ENCODE results near the gene ATAD3B.
A peak's percentile ranks its signal among the peaks of the same experiment; 100 is the strongest.
"Not testable (repeated sequence)": the region's sequence is repeated elsewhere in the genome, so short reads cannot be mapped to it uniquely, and the experiment has no call there.

Gene ATAD3B

DNA sequence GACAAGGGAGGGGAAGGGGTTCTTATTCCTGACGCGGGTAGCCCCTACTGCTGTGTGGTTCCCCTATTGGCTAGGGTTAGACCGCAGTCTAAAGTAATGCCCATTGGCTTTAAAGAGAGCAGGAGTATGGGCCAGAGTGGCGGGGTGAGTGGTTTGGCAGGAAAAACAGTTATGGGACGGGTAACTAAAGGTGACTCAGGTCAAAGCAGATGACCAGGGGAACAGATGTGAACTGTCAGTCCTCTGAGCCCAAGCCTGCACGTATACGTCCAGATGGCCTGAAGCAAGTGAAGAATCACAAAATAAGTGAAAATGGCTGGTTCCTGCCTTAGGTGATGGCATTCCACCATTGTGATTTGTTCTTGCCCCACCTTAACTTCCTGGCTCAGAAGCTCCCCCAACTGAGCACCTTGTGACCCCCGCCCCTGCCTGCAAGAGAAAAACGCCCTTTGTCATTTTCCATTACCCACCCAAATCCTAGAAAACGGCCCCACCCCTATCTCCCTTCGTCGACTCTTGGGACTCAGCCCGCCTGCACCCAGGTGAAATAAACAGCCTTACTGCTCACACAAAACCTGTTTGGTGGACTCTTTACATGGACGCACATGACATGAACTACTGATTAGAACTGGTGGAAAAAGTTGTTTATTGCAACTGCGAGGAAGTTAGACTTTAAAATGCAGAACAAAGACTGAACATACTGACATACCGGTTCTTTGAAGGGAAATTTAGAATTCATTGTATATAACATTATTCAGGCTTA lies 758 bp upstream of the ATAD3B start:
- H3K27ac ChIP-seq (ENCODE audit: low read depth, low read length): no peak overlapping the region; the same call in 1 of the 2 replicates
- H3K36me3 ChIP-seq (ENCODE audit: control insufficient read depth, insufficient read depth, low read length): no peaks in the 10 kb centered on the region; the same call in 1 of the 2 replicates
- H3K4me3 ChIP-seq (ENCODE audit: low read depth, low read length): peak overlapping the region; percentile 86
- H3K4me1 ChIP-seq (ENCODE audit: control insufficient read depth, insufficient read depth, low read length): no peaks in the 10 kb centered on the region
- H3K27me3 ChIP-seq (ENCODE audit: control insufficient read depth, insufficient read depth, low read length): no peaks in the 10 kb centered on the region
- H3K9me3 ChIP-seq (ENCODE audit: control insufficient read depth, insufficient read depth, low read depth, low read length): no peaks in the 10 kb centered on the region
- H3K9ac ChIP-seq (ENCODE audit: low read length): peak overlapping the region; percentile 81

DNA sequence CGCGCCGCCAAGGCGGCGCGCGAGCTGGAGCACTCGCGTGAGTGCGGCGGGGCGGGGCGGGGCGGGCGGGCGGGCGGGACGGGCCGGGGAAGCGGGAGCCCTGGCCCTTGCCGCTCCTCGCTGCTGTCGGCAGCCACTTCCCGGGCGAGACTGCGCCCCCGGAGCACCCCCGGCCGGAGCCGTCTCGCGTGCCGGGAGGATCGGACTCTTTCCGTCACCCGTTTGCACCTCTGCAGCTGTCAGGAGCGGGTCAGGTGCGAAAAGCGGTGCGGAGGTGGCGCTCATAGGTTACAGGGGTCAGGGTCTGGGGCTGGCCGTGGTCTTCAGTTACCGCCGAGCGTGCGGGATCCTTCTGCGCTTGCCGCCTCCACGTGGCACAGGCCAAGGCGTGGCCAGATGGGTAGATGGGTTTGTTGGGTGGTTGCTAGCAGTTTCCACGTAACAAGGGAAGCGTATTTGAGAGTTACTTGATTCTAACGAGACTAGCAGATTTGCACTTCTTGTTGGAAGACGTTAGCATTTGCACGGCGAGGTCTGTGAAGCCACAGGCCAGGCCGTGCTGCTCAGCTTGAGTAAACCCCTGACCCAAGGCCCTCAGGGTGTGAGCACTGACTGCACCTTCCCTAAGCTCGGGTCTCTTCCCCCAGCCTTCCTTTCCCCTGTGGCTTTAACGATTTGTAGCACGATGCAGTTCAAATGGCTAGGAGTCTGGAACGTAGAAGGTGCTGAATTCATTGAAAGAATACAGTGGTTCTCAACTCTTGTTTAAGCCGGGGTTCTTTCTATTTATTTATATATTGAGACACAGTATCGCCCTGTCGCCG lies 700 bp downstream of the ATAD3B start:
- H3K9me3 ChIP-seq (ENCODE audit: control insufficient read depth, insufficient read depth, low read depth, low read length); H3K27me3 ChIP-seq (ENCODE audit: control insufficient read depth, insufficient read depth, low read length); H3K4me1 ChIP-seq (ENCODE audit: control insufficient read depth, insufficient read depth, low read length); H3K36me3 ChIP-seq (ENCODE audit: control insufficient read depth, insufficient read depth, low read length); H3K27ac ChIP-seq (ENCODE audit: low read depth, low read length): not testable (repeated sequence)
- Histone ChIP-seq H3K4me3 (ENCODE audit: low read depth, low read length) (peak overlapping the region; percentile 72), H3K9ac (ENCODE audit: low read length) (peak overlapping the region; percentile 81)

DNA sequence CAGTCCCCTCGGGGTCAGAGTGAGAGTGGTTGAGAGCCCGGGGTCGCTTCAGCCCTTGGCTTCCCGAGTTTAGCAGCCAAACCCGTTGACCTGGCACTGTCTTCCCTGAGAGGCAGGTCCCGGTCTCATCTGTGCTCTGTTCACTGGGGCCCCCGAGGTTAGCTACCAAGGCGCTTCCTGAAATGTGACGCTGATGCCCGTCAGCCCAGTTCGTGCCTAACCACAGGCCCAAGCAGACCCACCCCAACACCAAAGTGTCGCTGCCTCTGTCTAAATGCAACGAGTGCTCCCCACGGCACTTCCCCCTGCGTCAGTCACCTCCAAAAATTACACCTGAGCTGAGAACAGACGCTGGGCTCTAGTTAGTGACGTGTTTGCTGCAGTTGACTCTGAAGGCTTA lies 4.4 kb downstream of the ATAD3B start:
- H3K9me3 ChIP-seq (ENCODE audit: control insufficient read depth, insufficient read depth, low read depth, low read length); H3K9ac ChIP-seq (ENCODE audit: low read length); H3K27me3 ChIP-seq (ENCODE audit: control insufficient read depth, insufficient read depth, low read length); H3K4me3 ChIP-seq (ENCODE audit: low read depth, low read length); H3K27ac ChIP-seq (ENCODE audit: low read depth, low read length); H3K4me1 ChIP-seq (ENCODE audit: control insufficient read depth, insufficient read depth, low read length): not testable (repeated sequence)
- peaks cover 32% of the 10 kb centered on the region for H3K36me3 ChIP-seq (ENCODE audit: control insufficient read depth, insufficient read depth, low read length)

DNA sequence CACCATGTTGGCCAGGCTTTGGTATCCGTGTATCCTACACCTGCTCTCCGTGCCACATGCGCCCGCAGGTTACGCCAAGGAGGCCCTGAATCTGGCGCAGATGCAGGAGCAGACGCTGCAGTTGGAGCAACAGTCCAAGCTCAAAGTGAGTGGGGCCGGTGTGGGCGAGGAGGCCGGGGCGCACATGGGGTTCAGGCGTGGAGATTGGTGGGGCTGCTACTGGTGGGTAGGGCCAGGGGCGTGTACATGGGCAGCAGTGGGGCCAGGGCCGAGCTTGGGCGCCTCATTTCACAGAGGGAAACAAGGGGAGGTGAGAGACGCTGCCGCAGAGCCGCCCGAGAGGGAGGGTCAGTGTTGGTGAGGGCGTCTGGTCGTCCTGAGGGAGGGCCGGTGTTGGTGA lies 5.6 kb downstream of the ATAD3B start:
- no peaks in the 10 kb centered on the region for H3K9me3 ChIP-seq (ENCODE audit: control insufficient read depth, insufficient read depth, low read depth, low read length)
- no peaks in the 10 kb centered on the region for H3K27me3 ChIP-seq (ENCODE audit: control insufficient read depth, insufficient read depth, low read length)
- peaks cover 38% of the 10 kb centered on the region for H3K36me3 ChIP-seq (ENCODE audit: control insufficient read depth, insufficient read depth, low read length)

DNA sequence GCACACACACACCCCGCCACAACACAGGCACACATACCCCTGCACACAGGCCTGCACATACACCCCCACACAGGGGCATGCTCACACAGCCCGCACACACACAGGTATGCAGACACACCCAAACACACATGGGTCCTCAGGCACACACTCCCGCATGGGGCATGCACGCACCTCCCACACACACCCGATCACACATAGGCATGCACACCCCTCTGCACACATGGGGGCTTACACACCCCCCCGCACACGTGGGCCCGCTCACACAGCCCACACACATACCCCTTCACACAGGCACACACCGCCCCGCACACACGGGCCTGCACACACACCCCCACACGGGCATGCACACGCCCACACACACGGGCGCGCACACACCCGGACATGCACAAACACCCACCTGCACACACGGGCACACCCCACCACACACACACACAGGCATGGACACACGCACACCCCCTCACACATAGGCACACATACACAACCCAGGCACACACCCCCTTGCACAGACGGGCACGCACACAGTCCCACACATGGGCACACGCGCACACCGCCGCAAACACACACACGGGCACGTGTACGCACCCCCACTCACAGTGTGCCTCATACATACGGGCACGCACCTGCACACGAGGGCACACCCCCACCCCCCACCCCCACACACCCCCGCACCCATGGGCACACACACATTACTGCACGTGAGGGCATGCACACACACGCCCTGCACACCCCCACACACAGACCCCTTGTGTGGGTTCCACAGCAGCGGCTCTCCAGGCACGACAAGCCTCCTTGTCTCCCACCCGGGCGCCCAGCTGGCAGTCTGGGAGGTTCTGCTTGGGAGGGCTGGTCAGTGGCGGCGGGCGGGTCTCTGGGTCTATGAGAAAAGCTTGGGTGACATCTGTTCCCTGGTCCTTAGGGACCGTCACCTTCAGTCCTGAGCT lies 8.3 kb downstream of the ATAD3B start:
- Histone ChIP-seq H3K27me3 (ENCODE audit: control insufficient read depth, insufficient read depth, low read length) (no peaks in the 10 kb centered on the region), H3K9me3 (ENCODE audit: control insufficient read depth, insufficient read depth, low read depth, low read length) (no peaks in the 10 kb centered on the region), H3K4me1 (ENCODE audit: control insufficient read depth, insufficient read depth, low read length) (no peaks in the 10 kb centered on the region), H3K27ac (ENCODE audit: low read depth, low read length) (no peak overlapping the region), H3K9ac (ENCODE audit: low read length) (no peak overlapping the region), H3K36me3 (ENCODE audit: control insufficient read depth, insufficient read depth, low read length) (peaks cover 63% of the 10 kb centered on the region), H3K4me3 (ENCODE audit: low read depth, low read length) (no peak overlapping the region)

More for the DNA sequence above, 5.6 kb downstream of the ATAD3B start:
- no peaks in the 10 kb centered on the region for H3K4me1 ChIP-seq (ENCODE audit: control insufficient read depth, insufficient read depth, low read length)
- no peak overlapping the region for H3K4me3 ChIP-seq (ENCODE audit: low read depth, low read length)
- H3K27ac ChIP-seq (ENCODE audit: low read depth, low read length): no peak overlapping the region
- H3K9ac ChIP-seq (ENCODE audit: low read length): no peak overlapping the region

DNA sequence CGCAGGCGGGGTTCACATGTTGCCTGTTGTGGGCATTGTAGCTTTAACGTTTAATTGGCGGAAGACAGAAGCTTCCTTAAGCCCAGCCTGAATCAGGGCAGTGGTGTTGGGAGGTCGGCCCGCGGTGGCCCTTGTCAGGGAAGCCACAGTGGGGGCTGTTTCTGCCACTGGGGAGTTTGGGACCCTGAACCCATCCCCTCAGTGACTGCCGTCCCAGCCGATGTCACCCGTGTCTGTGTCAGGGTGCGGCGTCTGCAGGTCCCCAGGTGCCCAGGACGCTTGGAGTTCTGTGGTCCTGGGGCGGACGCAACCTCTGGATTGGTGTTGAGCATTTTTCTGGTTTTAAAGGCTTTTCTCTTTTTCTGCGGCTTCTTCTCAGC lies 8.9 kb downstream of the ATAD3B start:
- not testable (repeated sequence) for H3K4me3 ChIP-seq (ENCODE audit: low read depth, low read length); H3K27me3 ChIP-seq (ENCODE audit: control insufficient read depth, insufficient read depth, low read length); H3K9me3 ChIP-seq (ENCODE audit: control insufficient read depth, insufficient read depth, low read depth, low read length); H3K9ac ChIP-seq (ENCODE audit: low read length); H3K4me1 ChIP-seq (ENCODE audit: control insufficient read depth, insufficient read depth, low read length); H3K27ac ChIP-seq (ENCODE audit: low read depth, low read length)
- peaks cover 66% of the 10 kb centered on the region for H3K36me3 ChIP-seq (ENCODE audit: control insufficient read depth, insufficient read depth, low read length)

DNA sequence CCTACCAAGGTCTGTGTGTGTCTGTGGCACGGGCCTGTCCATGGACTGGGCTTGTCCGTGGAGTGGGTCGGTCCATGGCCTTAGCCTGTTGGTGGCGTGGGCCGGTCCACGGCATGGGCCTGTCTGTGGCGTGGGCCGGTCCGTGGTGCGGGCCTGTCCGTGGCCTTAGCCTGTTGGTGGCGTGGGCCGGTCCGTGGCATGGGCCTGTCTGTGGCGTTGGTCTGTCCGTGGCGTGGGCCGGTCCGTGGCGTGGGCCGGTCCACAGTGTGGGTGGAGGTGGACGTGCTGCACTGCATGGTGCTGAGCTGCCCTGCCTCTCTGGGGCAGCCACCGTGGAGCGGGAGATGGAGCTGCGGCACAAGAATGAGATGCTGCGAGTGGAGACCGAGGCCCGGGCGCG lies 10.2 kb downstream of the ATAD3B start:
- not testable (repeated sequence) for H3K9me3 ChIP-seq (ENCODE audit: control insufficient read depth, insufficient read depth, low read depth, low read length); H3K27ac ChIP-seq (ENCODE audit: low read depth, low read length); H3K9ac ChIP-seq (ENCODE audit: low read length); H3K4me3 ChIP-seq (ENCODE audit: low read depth, low read length); H3K4me1 ChIP-seq (ENCODE audit: control insufficient read depth, insufficient read depth, low read length); H3K27me3 ChIP-seq (ENCODE audit: control insufficient read depth, insufficient read depth, low read length)
- H3K36me3 ChIP-seq (ENCODE audit: control insufficient read depth, insufficient read depth, low read length): peaks cover 75% of the 10 kb centered on the region

DNA sequence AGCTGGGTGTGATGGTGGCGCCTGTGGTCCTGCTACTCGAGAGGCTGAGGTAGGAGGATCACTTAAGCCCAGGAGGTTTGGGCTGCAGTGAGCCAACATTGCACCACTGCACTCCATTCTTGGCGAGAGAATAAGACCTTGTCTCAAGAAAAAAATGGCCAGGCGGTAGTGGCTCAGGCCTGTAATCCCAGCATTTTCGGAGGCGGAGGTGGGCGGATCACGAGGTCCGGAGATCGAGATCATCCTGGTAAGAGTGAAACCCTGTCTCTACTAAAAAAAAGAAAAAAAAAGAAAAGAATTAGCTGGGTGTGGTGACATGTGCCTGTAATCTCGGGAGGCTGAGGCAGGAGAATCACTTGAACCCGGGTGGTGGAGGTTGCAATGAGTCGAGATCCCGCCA lies 11.3 kb downstream of the ATAD3B start:
- Histone ChIP-seq H3K4me1 (ENCODE audit: control insufficient read depth, insufficient read depth, low read length) (no peaks in the 10 kb centered on the region), H3K27me3 (ENCODE audit: control insufficient read depth, insufficient read depth, low read length) (no peaks in the 10 kb centered on the region), H3K9me3 (ENCODE audit: control insufficient read depth, insufficient read depth, low read depth, low read length) (no peaks in the 10 kb centered on the region), H3K27ac (ENCODE audit: low read depth, low read length) (no peak overlapping the region), H3K4me3 (ENCODE audit: low read depth, low read length) (no peak overlapping the region), H3K36me3 (ENCODE audit: control insufficient read depth, insufficient read depth, low read length) (peaks cover 74% of the 10 kb centered on the region), H3K9ac (ENCODE audit: low read length) (no peak overlapping the region)

DNA sequence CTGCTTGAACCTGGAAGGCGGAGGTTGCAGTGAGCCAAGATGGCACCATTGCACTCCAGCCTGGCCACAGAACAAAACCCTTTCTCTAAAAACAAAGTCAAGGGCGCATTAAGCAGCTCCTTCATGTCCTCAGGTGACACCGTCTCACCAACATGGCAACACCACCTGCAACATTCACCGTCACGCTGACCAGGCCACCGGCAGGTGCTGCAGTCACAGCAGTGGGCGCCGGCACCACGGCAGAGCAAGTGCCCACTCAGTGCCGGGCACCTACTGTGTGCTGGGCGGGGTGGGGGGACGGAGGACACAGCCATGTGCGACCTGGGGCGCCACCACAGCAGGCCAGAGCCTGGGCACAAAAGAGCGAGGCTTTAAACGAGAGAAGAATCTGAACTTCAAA lies 12.1 kb downstream of the ATAD3B start:
- Histone ChIP-seq H3K9me3 (ENCODE audit: control insufficient read depth, insufficient read depth, low read depth, low read length) (no peaks in the 10 kb centered on the region), H3K4me1 (ENCODE audit: control insufficient read depth, insufficient read depth, low read length) (no peaks in the 10 kb centered on the region), H3K9ac (ENCODE audit: low read length) (no peak overlapping the region), H3K4me3 (ENCODE audit: low read depth, low read length) (no peak overlapping the region), H3K27me3 (ENCODE audit: control insufficient read depth, insufficient read depth, low read length) (no peaks in the 10 kb centered on the region), H3K27ac (ENCODE audit: low read depth, low read length) (no peak overlapping the region), H3K36me3 (ENCODE audit: control insufficient read depth, insufficient read depth, low read length) (peaks cover 77% of the 10 kb centered on the region)

DNA sequence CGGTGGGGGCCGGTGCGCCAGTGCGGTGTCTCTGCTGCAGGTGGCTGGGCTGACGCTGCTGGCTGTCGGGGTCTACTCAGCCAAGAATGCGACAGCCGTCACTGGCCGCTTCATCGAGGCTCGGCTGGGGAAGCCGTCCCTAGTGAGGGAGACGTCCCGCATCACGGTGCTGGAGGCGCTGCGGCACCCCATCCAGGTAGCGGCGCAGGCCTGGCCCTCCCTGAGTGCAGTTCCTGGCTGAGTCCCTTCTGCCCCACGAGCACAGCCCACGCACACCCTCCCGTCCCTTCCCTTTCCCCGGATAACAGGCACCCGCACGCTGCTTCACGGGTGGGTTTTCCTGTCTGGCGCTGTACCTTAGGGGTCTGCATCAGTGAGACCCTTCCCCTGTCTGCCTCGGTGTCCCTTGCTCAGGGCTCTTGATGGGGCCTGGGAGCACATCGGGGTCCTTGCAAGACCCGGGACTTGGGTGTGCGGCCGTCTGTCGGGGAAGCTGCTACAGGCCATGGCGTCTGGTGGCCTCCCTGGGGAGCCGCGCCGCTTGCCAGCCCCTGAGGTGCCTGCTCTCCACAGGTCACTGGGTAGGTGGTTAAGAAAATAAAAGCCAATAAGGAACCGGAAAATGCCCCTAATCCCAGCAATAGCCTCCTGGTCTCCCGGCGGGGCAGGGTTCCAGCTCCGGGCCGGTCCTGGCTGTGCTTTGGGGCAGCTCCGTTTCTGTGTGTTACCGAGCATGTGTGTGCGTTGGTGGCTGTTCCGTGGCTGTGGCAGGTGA lies 13.6 kb downstream of the ATAD3B start:
- H3K36me3 ChIP-seq (ENCODE audit: control insufficient read depth, insufficient read depth, low read length): peaks cover 78% of the 10 kb centered on the region
- H3K9ac ChIP-seq (ENCODE audit: low read length); H3K27me3 ChIP-seq (ENCODE audit: control insufficient read depth, insufficient read depth, low read length); H3K27ac ChIP-seq (ENCODE audit: low read depth, low read length); H3K4me1 ChIP-seq (ENCODE audit: control insufficient read depth, insufficient read depth, low read length); H3K9me3 ChIP-seq (ENCODE audit: control insufficient read depth, insufficient read depth, low read depth, low read length); H3K4me3 ChIP-seq (ENCODE audit: low read depth, low read length): not testable (repeated sequence)

Measured in HUES6 (cell line).